Activated T-helper 2 cell treated with anti-CD3 and anti-CD28 coated beads, Interferon-gamma antibody, Interleukin-2, Interleukin-4, amounts not matched to agents 10 μg/mL and 5 μg/mL and 100 μg/mL, durations not matched to agents 14 hours and 24 hours and 36 hours (primary cell): Measurements from ENCODE around the gene NKD2. TPM values are rescaled to one million over a fixed set of nuclear protein-coding genes. Genes with fewer than 3 reads are reported as not detected.
"Not testable (repeated sequence)": the region's sequence is repeated elsewhere in the genome, so short reads cannot be mapped to it uniquely, and the experiment has no call there.

Experiments
- DNase-seq: peaks from one replicate; pipeline ENCODE4 v3.0.0; 2021; ENCODE audit warnings: low spot score
- H3K27ac Mint-ChIP-seq: one replicate; pipeline ENCODE4 v1.8.0; 2021; ENCODE audit warnings: mixed read lengths
- H3K27me3 Mint-ChIP-seq: one replicate; pipeline ENCODE4 v1.8.0; 2021; ENCODE audit warnings: low read depth, mixed read lengths
- H3K36me3 Mint-ChIP-seq: one replicate; pipeline ENCODE4 v1.8.0; 2021; ENCODE audit warnings: low read depth, mixed read lengths
- H3K4me1 Mint-ChIP-seq: one replicate; pipeline ENCODE4 v1.8.0; 2021; ENCODE audit warnings: low read depth, mixed read lengths
- H3K4me3 Mint-ChIP-seq: one replicate; pipeline ENCODE4 v1.8.0; 2021; ENCODE audit warnings: low read depth, mild to moderate bottlenecking, moderate library complexity, mixed read lengths
- H3K9me3 Mint-ChIP-seq: one replicate; pipeline ENCODE4 v1.8.0; 2021; ENCODE audit warnings: mixed read lengths
- intact Hi-C: fragments of 100-400 bp; cut with micrococcal nuclease; formaldehyde crosslinking; loops from one replicate; pipeline ENCODE4 v1.15.1; 2023
- total RNA-seq: library from RNA; stranded (reverse); gene quantifications from 2 replicates; pipeline ENCODE4 v1.2.3, GENCODE V29; 2022

Gene NKD2
- total RNA-seq, 1 donor from 2014 or later, result 14.4 TPM

- Mint-ChIP-seq H3K4me3 (no peak overlapping the region), H3K36me3 (peaks cover 36% of the 10 kb centered on the region), H3K4me1 (no peaks in the 10 kb centered on the region), H3K9me3 (no peaks in the 10 kb centered on the region), H3K27me3 (no peaks in the 10 kb centered on the region), H3K27ac (no peak overlapping the region)
- DNase-seq, result no peak
- intact Hi-C loops, result no loop called here
Measured at GRCh38 chr5:1078851-1079250, 70.2 kb downstream of the NKD2 start.

GRCh38 chr5:1079486-1079885, 70.9 kb downstream of the NKD2 start:
- Mint-ChIP-seq H3K4me3 (no peak overlapping the region), H3K36me3 (peaks cover 39% of the 10 kb centered on the region), H3K27me3 (no peaks in the 10 kb centered on the region), H3K4me1 (no peaks in the 10 kb centered on the region), H3K27ac (no peak overlapping the region), H3K9me3 (no peaks in the 10 kb centered on the region)
- DNase-seq, result no peak
- intact Hi-C loops, result no loop called here

- Mint-ChIP-seq H3K36me3 (peaks cover 44% of the 10 kb centered on the region), H3K4me1 (no peaks in the 10 kb centered on the region), H3K9me3 (no peaks in the 10 kb centered on the region), H3K27me3 (no peaks in the 10 kb centered on the region), H3K4me3 (no peak overlapping the region), H3K27ac (no peak overlapping the region)
- intact Hi-C loops, result no loop called here
- no peak for DNase-seq
Measured at GRCh38 chr5:1079961-1080360, 71.4 kb downstream of the NKD2 start.

- no peak for DNase-seq
- no peak overlapping the region for H3K27ac Mint-ChIP-seq
- H3K4me3 Mint-ChIP-seq, result no peak overlapping the region
- no peaks in the 10 kb centered on the region for H3K27me3 Mint-ChIP-seq
- no peaks in the 10 kb centered on the region for H3K4me1 Mint-ChIP-seq
- peaks cover 44% of the 10 kb centered on the region for H3K36me3 Mint-ChIP-seq
- intact Hi-C loops, result no loop called here
- H3K9me3 Mint-ChIP-seq, result no peaks in the 10 kb centered on the region
Measured at GRCh38 chr5:1080432-1080831, 71.8 kb downstream of the NKD2 start.

- Mint-ChIP-seq H3K27ac (no peak overlapping the region), H3K4me1 (no peaks in the 10 kb centered on the region), H3K36me3 (peaks cover 43% of the 10 kb centered on the region), H3K4me3 (no peak overlapping the region), H3K27me3 (no peaks in the 10 kb centered on the region), H3K9me3 (no peaks in the 10 kb centered on the region)
- intact Hi-C loops, result no loop called here
- no peak for DNase-seq
Measured at GRCh38 chr5:1081519-1081918, 72.9 kb downstream of the NKD2 start.

- H3K4me3 Mint-ChIP-seq, DNase-seq, H3K27ac Mint-ChIP-seq, H3K4me1 Mint-ChIP-seq, intact Hi-C loops, H3K27me3 Mint-ChIP-seq, H3K9me3 Mint-ChIP-seq: not testable (repeated sequence)
- H3K36me3 Mint-ChIP-seq, result peaks cover 44% of the 10 kb centered on the region
Measured at GRCh38 chr5:1083026-1083425, 74.4 kb downstream of the NKD2 start.

- H3K27ac Mint-ChIP-seq, result no peak overlapping the region
- intact Hi-C loops, result no loop called here
- H3K27me3 Mint-ChIP-seq, result no peaks in the 10 kb centered on the region
- H3K4me3 Mint-ChIP-seq, result no peak overlapping the region
- H3K4me1 Mint-ChIP-seq, result no peaks in the 10 kb centered on the region
- H3K9me3 Mint-ChIP-seq, result no peaks in the 10 kb centered on the region
- DNase-seq, result no peak
- H3K36me3 Mint-ChIP-seq, result peaks cover 41% of the 10 kb centered on the region
Measured at GRCh38 chr5:1083823-1084605, 75.4 kb downstream of the NKD2 start.

GRCh38 chr5:1085391-1085790, 76.8 kb downstream of the NKD2 start:
- no peak for DNase-seq
- Mint-ChIP-seq H3K4me1 (no peaks in the 10 kb centered on the region), H3K4me3 (no peak overlapping the region), H3K9me3 (no peaks in the 10 kb centered on the region), H3K27me3 (no peaks in the 10 kb centered on the region), H3K27ac (no peak overlapping the region), H3K36me3 (peaks cover 34% of the 10 kb centered on the region)
- intact Hi-C loops, result no loop called here

- intact Hi-C loops, result no loop called here
- no peak overlapping the region for H3K4me3 Mint-ChIP-seq
- H3K4me1 Mint-ChIP-seq, result no peaks in the 10 kb centered on the region
- H3K27me3 Mint-ChIP-seq, result no peaks in the 10 kb centered on the region
- no peak for DNase-seq
- peaks cover 28% of the 10 kb centered on the region for H3K36me3 Mint-ChIP-seq
- no peaks in the 10 kb centered on the region for H3K9me3 Mint-ChIP-seq
- H3K27ac Mint-ChIP-seq, result no peak overlapping the region
Measured at GRCh38 chr5:1086137-1086536, 77.5 kb downstream of the NKD2 start.

- no peaks in the 10 kb centered on the region for H3K9me3 Mint-ChIP-seq
- H3K27ac Mint-ChIP-seq, result no peak overlapping the region
- H3K4me3 Mint-ChIP-seq, result no peak overlapping the region
- H3K4me1 Mint-ChIP-seq, result no peaks in the 10 kb centered on the region
- no peaks in the 10 kb centered on the region for H3K27me3 Mint-ChIP-seq
- peaks cover 21% of the 10 kb centered on the region for H3K36me3 Mint-ChIP-seq
- intact Hi-C loops, result no loop called here
- no peak for DNase-seq
Measured at GRCh38 chr5:1086871-1087270, 78.3 kb downstream of the NKD2 start.

GRCh38 chr5:1087428-1087827, 78.8 kb downstream of the NKD2 start:
- intact Hi-C loops, result no loop called here
- no peak overlapping the region for H3K4me3 Mint-ChIP-seq
- H3K27ac Mint-ChIP-seq, result no peak overlapping the region
- H3K4me1 Mint-ChIP-seq, result no peaks in the 10 kb centered on the region
- H3K9me3 Mint-ChIP-seq, result no peaks in the 10 kb centered on the region
- no peaks in the 10 kb centered on the region for H3K27me3 Mint-ChIP-seq
- H3K36me3 Mint-ChIP-seq, result peaks cover 22% of the 10 kb centered on the region
- DNase-seq, result no peak

- no peaks in the 10 kb centered on the region for H3K27me3 Mint-ChIP-seq
- no peaks in the 10 kb centered on the region for H3K4me1 Mint-ChIP-seq
- intact Hi-C loops, result no loop called here
- DNase-seq, result no peak
- H3K9me3 Mint-ChIP-seq, result no peaks in the 10 kb centered on the region
- H3K27ac Mint-ChIP-seq, result no peak overlapping the region
- H3K4me3 Mint-ChIP-seq, result no peak overlapping the region
- peaks cover 25% of the 10 kb centered on the region for H3K36me3 Mint-ChIP-seq
Measured at GRCh38 chr5:1088031-1088430, 79.4 kb downstream of the NKD2 start.
